Ecto neural progenitor cell (in vitro differentiated cells): ENCODE measurements around the gene C8B.
A peak's percentile ranks its signal among the peaks of the same experiment; 100 is the strongest.

Experiments used
- DNase-seq: peaks from one replicate; pipeline ENCODE4 v3.0.0-alpha.2; 2018; ENCODE audit warnings: low spot score

Gene C8B

GRCh38 chr1:56972976-56973375, 7.2 kb upstream of the C8B start:
- no peak for DNase-seq

- DNase-seq: no peak
Observed at GRCh38 chr1:56970280-56970679, 4.5 kb upstream of the C8B start.

GRCh38 chr1:56968878-56969495, 3.2 kb upstream of the C8B start:
- no peak for DNase-seq

- peak; percentile 72 for DNase-seq
Observed at GRCh38 chr1:56967900-56968832, 2.4 kb upstream of the C8B start.

- DNase-seq: no peak
Observed at GRCh38 chr1:56967355-56967754, 1.5 kb upstream of the C8B start.

- DNase-seq: no peak
Observed at GRCh38 chr1:56966698-56966999, 834 bp upstream of the C8B start.

GRCh38 chr1:56965191-56965590, 624 bp downstream of the C8B start:
- DNase-seq: no peak

GRCh38 chr1:56964349-56965017, 1.3 kb downstream of the C8B start:
- no peak for DNase-seq

GRCh38 chr1:56963667-56964066, 2.1 kb downstream of the C8B start:
- DNase-seq: no peak

GRCh38 chr1:56961426-56961825, 4.4 kb downstream of the C8B start:
- DNase-seq: no peak

GRCh38 chr1:56958526-56958925, 7.3 kb downstream of the C8B start:
- no peak for DNase-seq

- no peak for DNase-seq
Observed at GRCh38 chr1:56957931-56958330, 7.9 kb downstream of the C8B start.

GRCh38 chr1:56954664-56955063, 11.2 kb downstream of the C8B start:
- no peak for DNase-seq

GRCh38 chr1:56953386-56953785, 12.4 kb downstream of the C8B start:
- DNase-seq: no peak

GRCh38 chr1:56952501-56952900, 13.3 kb downstream of the C8B start:
- no peak for DNase-seq

- no peak for DNase-seq
Observed at GRCh38 chr1:56948403-56949023, 17.3 kb downstream of the C8B start.

- DNase-seq: no peak
Observed at GRCh38 chr1:56940039-56940438, 25.8 kb downstream of the C8B start.

- DNase-seq: no peak
Observed at GRCh38 chr1:56939209-56939608, 26.6 kb downstream of the C8B start.

- DNase-seq: no peak
Observed at GRCh38 chr1:56938646-56939045, 27.2 kb downstream of the C8B start.

- DNase-seq: no peak
Observed at GRCh38 chr1:56934430-56935060, 31.3 kb downstream of the C8B start.

- DNase-seq: no peak
Observed at GRCh38 chr1:56933606-56934005, 32.2 kb downstream of the C8B start.

GRCh38 chr1:56933161-56933560, 32.7 kb downstream of the C8B start:
- no peak for DNase-seq
